Lower lobe of right lung (tissue), 2 donors: ENCODE data around the gene CANT1. TPM values are rescaled to one million over a fixed set of nuclear protein-coding genes. Genes with fewer than 3 reads are reported as not detected.
A peak's percentile ranks its signal among the peaks of the same experiment; 100 is the strongest.

ENCODE experiments used
- ATAC-seq, 2 donors: fragments of 200-7000 bp; cut with Tn5 transposase; one replicate each; pipeline ENCODE4 v1.9.1; 2020 to 2022; ENCODE audit warnings: mild to moderate bottlenecking in 2 of 2, moderate library complexity in 2 of 2
- DNase-seq: peaks from one replicate; pipeline ENCODE4 v3.0.0-alpha.2; 2020
- H3K27ac ChIP-seq: fragments of 200-600 bp; one replicate; pipeline ENCODE4 v1.8.0; 2022
- H3K27me3 ChIP-seq: fragments of 200-600 bp; one replicate; pipeline ENCODE4 v1.8.0; 2022; ENCODE audit warnings: low read depth
- H3K36me3 ChIP-seq: fragments of 200-600 bp; one replicate; pipeline ENCODE4 v1.8.0; 2022; ENCODE audit warnings: mild to moderate bottlenecking
- H3K4me1 ChIP-seq: fragments of 200-600 bp; one replicate; pipeline ENCODE4 v1.8.0; 2022
- H3K4me3 ChIP-seq: fragments of 200-600 bp; one replicate; pipeline ENCODE4 v1.8.0; 2022; ENCODE audit warnings: mild to moderate bottlenecking
- H3K9me3 ChIP-seq: fragments of 200-600 bp; one replicate; pipeline ENCODE4 v1.8.0; 2022
- CTCF ChIP-seq: fragments of 200-600 bp; IDR thresholded peaks from one replicate; pipeline ENCODE4 v1.8.0; 2022; ENCODE audit warnings: antibody characterized with exemption, mild to moderate bottlenecking
- intact Hi-C: fragments of 100-400 bp; cut with DNase I; formaldehyde crosslinking; loops from one replicate; pipeline ENCODE4 v1.11.0; 2022
- total RNA-seq: library from RNA; stranded (reverse); fragmentation: NEBNext Ultra II Directional; extraction: Animal tissue kit (Norgen Biotek cat#: 25700); gene quantifications from one replicate; pipeline ENCODE4 v1.2.1, GENCODE V29; 2021
- donor health status: DM: no; HTN: yes; CAD: no; lungs with severe emphysema.

The CANT1 gene
- total RNA-seq, 1 donor from 2014 or later: 54.4 TPM

- peaks cover 70% of the 10 kb centered on the region for H3K36me3 ChIP-seq
- H3K4me3 ChIP-seq: no peak overlapping the region
- no peak for TF ChIP-seq CTCF
- H3K27ac ChIP-seq: no peak overlapping the region
- intact Hi-C loops: no loop called here
- no peaks in the 10 kb centered on the region for H3K9me3 ChIP-seq
- peak in 1 of 2 donors; percentile 15 for ATAC-seq
- no peak for DNase-seq
- no peaks in the 10 kb centered on the region for H3K27me3 ChIP-seq
- peaks cover 13% of the 10 kb centered on the region for H3K4me1 ChIP-seq
These were observed 11.1 kb downstream of the CANT1 start for GRCh38 chr17:78998311-78999055.

GRCh38 chr17:78997881-78998280 is 11.7 kb downstream of the CANT1 start:
- DNase-seq (no peak), ATAC-seq (no peak)
- Histone ChIP-seq H3K36me3 (peaks cover 76% of the 10 kb centered on the region), H3K4me3 (no peak overlapping the region), H3K4me1 (peaks cover 13% of the 10 kb centered on the region), H3K9me3 (no peaks in the 10 kb centered on the region), H3K27me3 (no peaks in the 10 kb centered on the region), H3K27ac (no peak overlapping the region)
- intact Hi-C loops: no loop called here
- no peak for TF ChIP-seq CTCF

- DNase-seq (no peak), ATAC-seq (no peak)
- intact Hi-C loops: no loop called here
- Histone ChIP-seq H3K4me1 (peaks cover 13% of the 10 kb centered on the region), H3K27ac (no peak overlapping the region), H3K27me3 (no peaks in the 10 kb centered on the region), H3K4me3 (no peak overlapping the region), H3K9me3 (no peaks in the 10 kb centered on the region), H3K36me3 (peaks cover 76% of the 10 kb centered on the region)
- no peak for TF ChIP-seq CTCF
These were observed 12.3 kb downstream of the CANT1 start for GRCh38 chr17:78997231-78997741.

GRCh38 chr17:78996781-78997201 is 12.8 kb downstream of the CANT1 start:
- ATAC-seq (no peak), DNase-seq (no peak)
- no peak for TF ChIP-seq CTCF
- peaks cover 13% of the 10 kb centered on the region for H3K4me1 ChIP-seq
- peak overlapping the region; percentile 60 for H3K27ac ChIP-seq
- intact Hi-C loops: no loop called here
- no peak overlapping the region for H3K4me3 ChIP-seq
- H3K36me3 ChIP-seq: peaks cover 79% of the 10 kb centered on the region
- H3K27me3 ChIP-seq: no peaks in the 10 kb centered on the region
- no peaks in the 10 kb centered on the region for H3K9me3 ChIP-seq

- intact Hi-C loops: no loop called here
- Histone ChIP-seq H3K27me3 (no peaks in the 10 kb centered on the region), H3K9me3 (no peaks in the 10 kb centered on the region), H3K4me1 (peaks cover 13% of the 10 kb centered on the region), H3K36me3 (peaks cover 88% of the 10 kb centered on the region), H3K4me3 (no peak overlapping the region), H3K27ac (peak overlapping the region; percentile 60)
- DNase-seq: peak; percentile 73
- TF ChIP-seq CTCF: no peak
- peak; percentile 83 to 88 for ATAC-seq
These were observed 13.7 kb downstream of the CANT1 start for GRCh38 chr17:78995761-78996451.
